SIG-M5 treated with dmso at 0.1 percent for 504 hours (cell line): ENCODE measurements around the gene EMD.
"Not testable (repeated sequence)": the region's sequence is repeated elsewhere in the genome, so short reads cannot be mapped to it uniquely, and the experiment has no call there.

ENCODE experiments used
- DNase-seq: peaks from one replicate; lab custom pipeline; 2025; ENCODE audit not compliant: unreplicated experiment; lab: John Stamatoyannopoulos, UW

Gene EMD

GRCh38 chrX:154389812-154390747, 11.0 kb downstream of the EMD start:
- DNase-seq = not testable (repeated sequence)

GRCh38 chrX:154396363-154396762, 17.3 kb downstream of the EMD start:
- not testable (repeated sequence) for DNase-seq

GRCh38 chrX:154396973-154397887, 18.1 kb downstream of the EMD start:
- DNase-seq = peak; percentile 48

- DNase-seq = peak; percentile 96
Observed at GRCh38 chrX:154397888-154398667, 19.0 kb downstream of the EMD start, which contains the start of gene RPL10. TSS of gene RPL10 (plus strand) at chrX:154398377. CDS start at chrX:154398520, 143 bp downstream.

GRCh38 chrX:154398668-154399526, 19.8 kb downstream of the EMD start:
- DNase-seq = peak; percentile 73

- DNase-seq = no peak
Observed at GRCh38 chrX:154399527-154400368, 20.7 kb downstream of the EMD start.

GRCh38 chrX:154400369-154400817, 21.3 kb downstream of the EMD start:
- not testable (repeated sequence) for DNase-seq

- DNase-seq = no peak
Observed at GRCh38 chrX:154401045-154401799, 22.1 kb downstream of the EMD start.

GRCh38 chrX:154401918-154402621, 23.0 kb downstream of the EMD start:
- DNase-seq = peak; percentile 13

GRCh38 chrX:154402622-154403127, 23.6 kb downstream of the EMD start:
- DNase-seq = no peak

GRCh38 chrX:154403192-154403591, 24.1 kb downstream of the EMD start:
- no peak for DNase-seq

GRCh38 chrX:154403858-154404257, 24.8 kb downstream of the EMD start:
- DNase-seq = no peak

- no peak for DNase-seq
Observed at GRCh38 chrX:154404625-154405192, 25.6 kb downstream of the EMD start.

GRCh38 chrX:154408659-154409221, 29.6 kb downstream of the EMD start:
- no peak for DNase-seq

GRCh38 chrX:154409222-154409871, 30.3 kb downstream of the EMD start, which contains the start of gene DNASE1L1:
TSS of gene DNASE1L1 (minus strand) at chrX:154409254. CDS start at chrX:154405568, 3,686 bp downstream.
- DNase-seq = peak; percentile 71

GRCh38 chrX:154411981-154412340, 32.9 kb downstream of the EMD start:
- peak; percentile 62 for DNase-seq
